DMS 273 treated with DMSO at 0.1 percent for 48 hours (cell line): Measurements from ENCODE around the gene RALY.

Source experiments
- DNase-seq: peaks from one replicate; lab custom pipeline; 2025; lab: John Stamatoyannopoulos, UW

Gene RALY

DNA sequence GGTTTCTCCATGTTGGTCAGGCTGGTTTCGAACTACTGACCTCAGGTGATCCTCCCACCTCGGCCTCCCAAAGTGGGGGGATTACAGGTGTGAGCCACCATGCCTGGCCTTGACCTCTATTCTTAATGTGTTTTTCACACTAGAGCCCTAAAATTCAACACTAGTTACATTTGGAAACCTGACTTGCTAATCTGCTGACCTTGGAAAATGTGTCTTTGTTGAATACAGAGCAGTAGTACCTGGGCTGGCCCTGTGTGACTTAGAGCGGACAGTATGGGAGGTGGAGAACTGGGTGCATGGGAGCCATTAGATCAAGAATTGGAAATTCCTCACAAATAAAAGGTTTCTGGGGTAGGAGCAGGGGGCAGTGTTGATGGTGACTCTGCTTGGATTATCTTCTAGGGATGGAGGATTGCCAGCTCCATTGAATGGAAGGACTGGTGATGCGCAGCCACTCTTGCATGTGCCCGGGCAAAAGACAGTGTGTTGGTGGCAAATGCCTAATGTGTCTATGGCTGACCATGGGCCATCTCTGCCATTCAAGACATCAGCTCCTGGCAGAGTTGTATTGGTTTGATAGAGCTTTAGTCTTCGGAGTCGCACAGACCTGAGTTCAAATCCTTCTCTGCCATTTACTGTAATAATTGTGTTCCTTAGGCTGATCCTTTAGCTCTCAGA lies 53.4 kb downstream of the RALY start:
- DNase-seq: no peak

DNA sequence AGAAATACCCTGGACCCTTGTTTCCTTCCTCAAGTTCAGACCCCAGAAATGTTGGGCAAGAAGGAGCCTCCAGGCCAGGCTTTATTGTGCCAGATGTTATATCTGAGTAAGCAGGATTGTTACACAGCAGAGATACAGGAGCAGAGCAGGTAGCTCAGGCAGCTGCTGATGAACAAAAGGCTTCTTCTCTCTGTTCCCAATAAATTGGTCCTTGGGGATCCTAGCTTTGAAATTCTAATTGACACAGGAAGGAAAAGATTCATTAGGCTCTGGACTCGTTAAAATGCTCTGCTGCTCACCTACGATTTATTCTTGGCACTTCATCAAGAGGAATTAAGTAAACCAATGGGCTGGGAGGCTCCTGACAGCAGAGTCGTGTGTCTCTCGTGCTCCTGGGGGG lies 54.2 kb downstream of the RALY start:
- no peak for DNase-seq

DNA sequence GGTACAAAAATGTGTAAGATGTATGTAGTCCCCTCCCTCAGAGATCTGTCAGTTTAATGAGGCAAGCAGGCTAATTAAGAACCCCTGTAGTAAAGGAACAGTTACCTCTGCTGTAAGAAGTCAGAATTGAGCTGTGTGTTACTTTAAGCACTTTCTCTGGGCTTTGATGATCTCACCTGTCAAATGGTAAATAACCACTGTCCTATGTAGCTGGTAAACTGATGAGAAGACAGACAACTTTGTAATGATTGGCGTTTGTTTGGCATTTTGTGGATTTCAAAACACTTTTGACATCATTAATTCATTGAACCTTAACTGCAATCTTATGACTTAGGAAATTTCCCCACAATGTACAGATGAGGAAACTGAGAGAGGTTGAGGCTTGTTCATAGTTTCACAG lies 55.7 kb downstream of the RALY start:
- no peak for DNase-seq

DNA sequence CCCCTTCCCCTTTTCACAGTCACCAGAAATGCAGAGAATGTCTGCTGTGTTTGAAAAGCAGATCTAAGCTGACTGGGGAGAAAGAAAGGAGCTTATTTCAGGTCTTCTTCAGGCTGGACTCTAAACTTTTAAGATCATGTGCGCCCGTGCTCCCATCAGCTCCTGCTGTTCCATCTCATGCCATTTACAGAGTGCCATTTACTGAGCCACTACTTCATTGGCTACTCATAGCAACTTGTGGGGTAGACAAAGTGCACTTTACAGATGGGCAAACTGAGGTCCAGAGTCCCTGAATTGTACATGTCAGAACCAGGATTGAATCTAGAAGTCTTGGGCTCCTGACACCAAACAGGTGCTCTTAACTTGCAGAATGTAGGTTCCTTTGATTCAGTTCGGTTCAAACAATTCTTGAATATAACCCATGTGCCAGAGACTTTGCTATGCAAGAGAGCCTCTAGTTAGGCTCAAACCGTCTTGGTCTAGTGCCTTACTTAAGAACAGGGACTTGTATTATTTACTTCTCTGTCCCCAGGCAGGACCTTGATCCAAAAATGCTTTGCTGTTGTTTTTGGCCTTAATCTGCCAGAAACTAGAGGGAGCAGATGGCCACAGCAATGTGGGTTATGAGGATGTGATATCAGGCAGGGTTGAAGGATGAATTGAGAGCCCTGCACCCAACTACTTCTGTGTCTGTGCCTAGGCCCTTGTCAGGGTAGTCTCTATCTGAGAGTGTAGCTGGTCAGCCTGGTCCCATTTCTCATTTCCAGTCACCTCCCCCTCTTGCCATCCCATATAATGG lies 56.4 kb downstream of the RALY start:
- no peak for DNase-seq

DNA sequence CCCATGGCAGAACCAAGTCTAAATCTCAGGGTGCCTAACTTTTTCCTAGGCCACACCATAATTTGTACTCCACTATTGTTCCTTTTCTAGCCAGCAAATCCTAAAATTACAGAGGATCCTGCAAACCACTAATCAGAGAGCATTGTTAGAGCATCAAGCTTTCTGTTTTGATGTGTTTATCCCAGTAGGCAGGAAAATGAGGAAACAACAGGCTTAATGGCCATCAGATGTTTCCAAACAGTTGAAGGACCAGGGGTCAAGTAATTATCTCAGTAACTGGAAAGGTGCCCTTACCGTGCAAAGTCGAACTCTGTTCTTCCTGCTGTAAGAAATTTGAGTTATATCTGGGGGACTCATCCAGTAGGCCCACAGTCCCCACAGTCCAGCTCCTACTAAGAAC lies 58.7 kb downstream of the RALY start:
- DNase-seq: no peak

DNA sequence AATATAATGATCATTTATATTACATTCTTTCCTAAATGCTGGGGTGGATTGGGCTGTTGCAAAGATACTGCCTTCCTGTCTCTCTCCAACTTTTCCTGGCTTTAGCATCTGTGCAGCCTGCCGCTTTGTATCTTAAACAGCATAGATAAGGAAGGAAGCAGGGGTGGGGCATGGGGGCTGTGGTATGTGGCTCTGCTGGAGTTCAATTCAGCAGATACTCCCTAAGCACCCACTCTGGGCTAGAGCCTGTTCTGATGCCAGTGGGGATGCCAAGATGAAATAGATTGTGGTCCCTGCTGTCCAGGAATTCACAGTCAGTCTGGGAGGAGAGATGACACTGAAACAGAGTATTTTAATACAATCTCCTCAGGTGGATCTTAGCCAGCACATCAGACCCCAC lies 61.6 kb downstream of the RALY start:
- no peak for DNase-seq

DNA sequence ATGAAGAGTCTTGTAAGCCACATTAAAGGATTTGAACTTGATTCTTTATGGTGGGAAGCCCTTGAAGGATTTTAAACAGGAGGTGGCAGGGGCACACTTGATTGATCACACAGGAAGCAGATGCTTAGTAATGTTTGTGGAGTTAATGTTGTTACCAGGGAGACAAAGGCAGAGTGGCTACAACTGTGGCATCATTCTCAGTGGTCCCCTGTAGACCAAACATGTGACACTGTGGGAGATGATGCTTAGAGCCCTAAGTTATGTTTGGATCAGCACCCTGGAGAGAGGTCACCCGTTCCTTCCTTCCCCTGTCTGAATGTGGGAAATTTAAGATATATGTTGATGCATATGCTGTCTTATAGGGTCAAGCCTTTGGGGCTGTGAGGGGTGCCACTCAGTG lies 65.1 kb downstream of the RALY start:
- DNase-seq: no peak

DNA sequence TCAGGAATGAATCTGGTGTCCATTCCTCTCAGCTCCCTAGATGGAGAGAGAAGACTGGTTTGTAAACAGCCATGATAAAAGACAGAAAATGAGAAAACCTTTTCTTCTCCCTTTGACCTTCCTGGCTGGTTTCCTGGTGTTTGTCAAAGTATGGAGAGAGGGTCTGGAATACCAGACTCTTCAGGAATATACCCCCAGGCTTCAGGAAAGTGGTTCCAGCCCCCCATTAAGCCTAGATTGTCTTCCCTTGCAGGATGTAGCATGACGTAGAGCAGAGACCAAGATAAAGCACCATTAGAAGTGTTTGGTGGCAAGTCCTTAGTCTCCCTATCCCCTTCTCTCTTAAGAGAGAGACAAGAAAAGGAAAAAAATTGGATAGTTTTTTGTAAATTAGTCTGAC lies 67.3 kb downstream of the RALY start:
- DNase-seq: no peak

DNA sequence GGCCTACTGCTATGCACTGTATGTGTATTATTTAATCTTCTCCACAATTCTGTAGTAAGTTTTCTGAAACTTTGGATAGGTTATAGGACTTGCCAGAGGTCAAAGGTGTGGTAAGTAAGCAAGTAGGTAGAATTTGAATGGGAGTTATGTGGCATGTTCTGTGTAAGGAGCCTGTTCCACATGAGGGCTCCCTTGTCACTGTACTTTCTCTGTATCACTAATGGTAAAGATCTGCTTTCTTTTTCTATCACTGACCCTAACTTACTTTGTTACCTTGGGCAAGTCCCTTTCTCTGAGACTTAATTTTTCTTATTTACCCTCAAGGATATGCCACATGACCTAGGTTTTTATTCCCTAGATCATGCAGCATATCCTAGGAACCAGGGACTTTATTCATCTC lies 68.0 kb downstream of the RALY start:
- DNase-seq: no peak

DNA sequence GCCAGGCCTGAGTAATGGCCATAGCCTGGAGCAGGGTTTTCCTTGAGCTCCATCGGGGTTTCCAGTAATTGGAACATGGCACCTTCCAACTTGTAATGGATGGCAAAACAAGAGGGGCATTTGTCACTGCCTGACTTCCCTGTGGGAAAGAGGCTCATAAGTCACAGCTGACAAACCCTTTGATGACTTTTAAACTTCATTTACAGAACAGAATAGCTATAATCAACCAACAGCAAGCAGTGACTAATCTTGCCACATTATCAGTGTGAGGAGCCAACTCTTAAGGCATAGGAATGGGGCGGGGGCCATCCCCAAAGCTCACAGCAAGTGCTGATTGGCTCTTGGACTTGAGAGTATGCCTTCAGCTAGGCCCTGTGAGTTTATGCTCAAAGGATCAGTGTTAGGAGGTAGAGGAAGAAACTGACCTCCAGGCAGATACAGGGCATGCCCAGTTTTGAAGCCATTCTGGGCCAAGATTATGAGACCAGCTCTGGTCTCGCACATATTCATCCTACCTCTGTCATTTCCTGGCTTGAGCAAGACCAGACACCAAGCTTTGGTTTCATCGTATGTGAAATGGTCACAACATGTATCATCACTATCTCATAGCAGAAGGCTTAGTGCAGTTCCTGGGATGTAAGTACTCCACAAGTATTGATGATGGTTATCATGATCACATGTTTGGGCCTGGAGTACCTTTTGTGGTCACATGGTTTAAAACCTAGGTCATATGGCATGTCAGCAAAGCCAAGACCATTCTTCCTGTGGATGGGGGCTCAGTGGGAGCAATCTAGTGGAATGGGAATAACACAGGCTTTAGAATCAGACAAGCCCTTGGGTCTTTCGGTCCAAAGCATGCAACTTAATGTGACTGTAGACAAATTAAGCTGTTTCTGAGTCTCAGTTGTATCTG lies 69.1 kb downstream of the RALY start:
- DNase-seq: no peak

DNA sequence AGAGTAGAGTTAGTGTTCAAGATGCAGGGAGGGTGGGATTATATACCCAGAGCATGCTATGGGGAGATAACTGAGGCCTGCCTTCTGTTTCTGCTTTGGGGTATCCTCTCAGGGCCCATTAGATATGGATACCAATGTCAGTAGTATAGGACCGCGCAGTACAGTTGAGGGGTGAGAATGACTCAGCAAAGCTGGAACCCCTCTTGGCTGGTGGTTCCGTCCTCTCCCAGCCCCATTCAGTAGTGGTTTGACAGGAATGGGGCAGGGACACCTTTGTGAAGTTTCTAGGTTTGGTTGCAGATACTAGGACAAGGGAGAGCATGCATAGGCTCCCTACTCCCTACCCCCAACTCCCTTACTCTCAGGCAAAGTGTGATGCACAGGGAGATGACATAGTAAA lies 70.6 kb downstream of the RALY start:
- DNase-seq: no peak

DNA sequence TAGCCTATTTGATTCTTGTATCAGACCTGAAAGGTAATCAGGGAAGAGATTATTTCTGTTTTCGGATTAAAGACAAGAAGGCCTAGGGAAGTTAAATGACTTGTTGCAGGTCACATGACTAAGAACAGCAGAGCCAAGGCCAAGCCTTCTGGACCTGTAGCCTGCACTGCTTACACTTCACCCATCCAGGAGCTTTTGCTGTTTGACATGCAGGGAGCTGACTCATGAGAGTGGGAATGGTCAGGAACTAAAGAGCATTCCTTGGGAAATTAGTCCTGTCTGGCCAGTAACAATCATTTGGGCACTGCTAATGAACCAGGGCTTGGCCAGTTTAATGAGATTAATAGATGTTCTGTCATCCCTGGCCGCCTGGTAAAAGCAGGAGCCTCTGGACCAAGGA lies 71.5 kb downstream of the RALY start:
- no peak for DNase-seq

DNA sequence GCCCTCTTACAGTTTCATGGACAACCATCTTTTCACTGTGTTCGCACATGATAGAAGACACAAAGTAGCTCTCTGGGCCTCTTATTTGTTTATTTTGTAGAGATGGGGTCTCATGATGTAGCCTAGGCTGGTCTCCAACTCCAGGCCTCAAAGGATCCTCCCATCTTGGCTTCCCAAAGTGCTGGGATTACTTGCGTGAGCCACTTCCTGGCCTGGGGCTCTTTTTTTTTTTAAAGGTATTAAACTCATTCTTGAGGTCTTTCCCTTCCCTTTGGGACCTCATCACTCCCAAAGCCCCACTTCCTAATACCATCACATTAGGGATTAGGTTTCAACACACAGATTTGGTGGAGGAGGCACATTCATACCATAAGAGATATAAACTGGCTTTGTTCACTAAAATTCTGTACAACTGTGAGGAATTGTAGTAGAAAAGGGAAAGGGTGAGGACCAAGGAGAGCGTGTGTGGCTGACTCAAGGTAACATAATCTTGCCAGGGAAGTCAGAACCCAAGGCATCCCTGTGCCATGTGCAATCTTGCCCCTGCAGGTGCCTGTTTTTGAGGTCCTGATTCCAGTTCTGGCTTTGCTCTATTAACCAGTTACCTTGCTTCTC lies 72.9 kb downstream of the RALY start:
- DNase-seq: no peak

DNA sequence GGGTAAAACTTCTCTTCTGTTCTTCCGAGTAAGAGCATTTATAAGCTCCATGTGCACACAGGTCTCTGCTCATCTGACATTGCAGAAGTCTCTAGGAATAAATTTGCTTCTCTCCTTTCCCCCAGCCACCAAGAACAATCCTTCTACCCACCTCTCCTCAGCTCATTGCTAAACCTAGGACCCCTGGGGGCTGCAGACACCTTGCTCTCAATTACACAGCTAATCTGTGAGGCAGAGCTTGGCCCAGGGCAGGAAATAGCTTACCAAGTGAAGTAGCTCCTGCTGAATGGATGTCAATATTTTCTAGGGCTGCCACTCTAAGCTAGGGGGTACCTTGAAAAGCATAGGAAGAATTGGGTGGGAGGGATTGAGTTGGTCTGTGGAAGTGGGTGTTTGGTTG lies 74.3 kb downstream of the RALY start:
- no peak for DNase-seq

DNA sequence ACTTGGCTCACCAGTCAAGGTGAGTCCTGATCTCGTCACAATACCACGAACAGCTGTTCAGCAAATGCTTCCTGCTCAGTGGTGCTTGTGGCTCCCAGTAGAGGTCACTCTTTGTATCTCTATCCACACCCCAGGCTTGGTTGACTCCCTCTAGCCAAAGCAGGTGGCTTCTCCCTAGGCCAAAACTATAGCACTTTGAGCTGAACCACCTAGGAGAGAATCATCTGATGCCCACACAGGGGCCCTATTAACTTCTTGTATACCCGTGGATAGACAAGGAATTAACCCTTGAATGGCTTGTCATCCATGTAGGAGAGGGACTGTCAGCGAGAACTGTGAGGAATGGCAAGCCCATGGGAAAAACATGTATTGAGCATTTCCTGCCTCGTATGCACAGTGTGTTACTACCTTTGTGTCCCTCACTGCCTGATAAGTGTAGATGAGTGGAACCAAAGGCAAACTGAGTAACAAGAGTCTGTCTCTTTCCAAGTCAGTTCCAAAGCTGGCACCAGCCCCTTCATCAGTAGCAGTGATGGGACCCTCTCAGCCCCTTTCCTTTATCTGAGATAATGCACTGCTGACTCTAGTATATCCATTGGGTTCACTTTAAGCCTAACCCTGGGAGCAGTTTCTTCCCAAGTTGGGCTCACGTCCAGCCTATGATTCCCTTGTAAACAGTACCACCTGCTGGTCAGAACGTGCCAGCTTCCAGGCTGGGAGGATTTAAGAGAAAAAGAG lies 75.8 kb downstream of the RALY start:
- peak; percentile 50 for DNase-seq

DNA sequence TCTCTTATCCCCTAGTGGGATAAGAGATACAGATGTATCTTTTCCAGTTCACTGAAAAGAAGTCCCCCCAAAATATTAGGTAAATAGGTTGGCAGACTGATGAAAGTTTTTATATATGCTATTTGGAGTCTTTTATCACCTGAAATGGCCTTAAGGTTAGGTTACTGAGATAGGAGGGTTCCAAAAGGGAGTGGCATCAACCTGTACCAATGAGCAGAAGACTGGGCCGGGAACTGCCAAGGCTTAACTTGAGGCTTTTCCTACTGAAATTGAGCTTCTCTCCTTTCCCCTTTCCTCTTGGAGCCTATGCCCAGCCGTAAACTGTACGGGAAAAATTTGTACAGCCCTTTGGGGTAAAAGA lies 76.3 kb downstream of the RALY start:
- DNase-seq: no peak

DNA sequence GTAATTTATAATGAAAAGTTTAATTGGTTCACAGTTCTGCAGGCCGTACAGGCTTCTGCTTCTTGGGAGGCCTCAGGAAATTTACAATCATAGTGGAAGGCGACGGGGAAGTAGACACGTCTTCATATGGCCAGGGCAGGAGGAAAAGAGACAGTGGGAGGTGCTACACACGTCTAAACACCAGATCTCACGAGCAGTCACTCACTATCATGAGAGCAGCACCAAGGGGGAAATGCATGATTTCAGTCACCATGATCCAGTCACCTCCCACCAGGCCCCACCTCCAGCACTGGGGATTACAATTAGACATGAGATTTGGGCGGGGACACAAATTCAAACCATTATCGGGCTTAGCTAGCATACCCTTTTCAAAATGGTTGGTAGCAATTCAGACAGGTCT lies 77.1 kb downstream of the RALY start:
- no peak for DNase-seq

DNA sequence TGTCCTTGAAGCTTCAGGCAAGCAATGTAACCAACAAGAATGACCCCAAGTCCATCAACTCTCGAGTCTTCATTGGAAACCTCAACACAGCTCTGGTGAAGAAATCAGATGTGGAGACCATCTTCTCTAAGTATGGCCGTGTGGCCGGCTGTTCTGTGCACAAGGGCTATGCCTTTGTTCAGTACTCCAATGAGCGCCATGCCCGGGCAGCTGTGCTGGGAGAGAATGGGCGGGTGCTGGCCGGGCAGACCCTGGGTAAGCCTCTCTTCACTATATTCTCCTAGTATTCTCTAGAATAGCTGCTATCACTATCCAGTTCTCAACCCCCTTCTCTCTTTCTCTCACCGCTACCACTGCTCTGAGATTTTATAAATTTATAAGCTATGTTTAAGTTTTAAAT lies 78.4 kb downstream of the RALY start:
- no peak for DNase-seq

DNA sequence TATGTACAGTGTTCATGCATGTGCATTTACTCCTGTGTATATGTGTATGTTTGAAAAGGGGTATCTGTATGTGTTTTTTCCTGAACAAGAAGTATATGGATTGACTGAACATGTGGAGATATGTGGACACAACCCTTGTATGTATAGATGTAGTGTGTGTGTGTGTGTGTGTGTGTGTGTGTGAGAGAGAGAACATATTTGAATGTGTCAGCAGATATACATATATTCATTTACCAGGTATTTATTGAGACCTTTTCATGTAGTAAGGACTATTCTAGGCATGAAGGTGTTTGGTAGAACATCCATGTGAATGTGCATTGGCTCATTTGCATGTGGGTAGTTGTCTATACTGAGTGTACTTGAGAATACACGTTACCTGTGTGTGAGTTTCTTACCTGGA lies 79.1 kb downstream of the RALY start:
- DNase-seq: no peak

DNA sequence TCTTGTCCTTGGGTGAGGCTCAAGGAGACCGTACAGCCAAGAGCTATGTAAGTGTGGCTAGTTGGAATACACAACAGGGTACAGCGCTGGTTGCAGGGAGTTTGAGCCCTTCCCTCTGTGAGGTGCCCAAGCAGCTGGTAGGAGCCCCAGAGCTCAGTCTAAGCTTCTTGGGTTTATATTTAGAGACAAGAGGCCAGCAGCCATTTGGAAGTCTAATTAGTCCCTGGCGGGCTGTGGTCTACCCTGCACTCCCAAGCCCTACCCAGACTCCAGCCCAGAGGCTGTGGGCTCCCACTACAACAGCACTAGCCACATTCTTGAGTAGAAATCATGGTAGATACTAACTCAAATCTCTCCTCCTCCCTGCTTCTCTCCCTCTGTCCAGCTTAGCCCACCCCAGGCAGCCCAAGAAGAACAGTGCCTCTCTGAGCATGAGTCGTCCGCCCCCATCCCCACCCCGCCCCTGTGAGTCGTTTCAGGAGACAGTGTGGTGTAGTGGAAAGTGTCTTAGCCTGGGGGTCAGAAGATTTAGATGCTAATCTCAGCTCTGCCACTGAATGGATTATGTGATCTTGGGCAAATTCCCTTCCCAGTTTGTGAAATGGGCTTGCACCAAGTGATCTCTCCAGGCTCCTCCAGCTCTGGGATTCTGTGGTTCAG lies 80.5 kb downstream of the RALY start:
- DNase-seq: no peak

DNA sequence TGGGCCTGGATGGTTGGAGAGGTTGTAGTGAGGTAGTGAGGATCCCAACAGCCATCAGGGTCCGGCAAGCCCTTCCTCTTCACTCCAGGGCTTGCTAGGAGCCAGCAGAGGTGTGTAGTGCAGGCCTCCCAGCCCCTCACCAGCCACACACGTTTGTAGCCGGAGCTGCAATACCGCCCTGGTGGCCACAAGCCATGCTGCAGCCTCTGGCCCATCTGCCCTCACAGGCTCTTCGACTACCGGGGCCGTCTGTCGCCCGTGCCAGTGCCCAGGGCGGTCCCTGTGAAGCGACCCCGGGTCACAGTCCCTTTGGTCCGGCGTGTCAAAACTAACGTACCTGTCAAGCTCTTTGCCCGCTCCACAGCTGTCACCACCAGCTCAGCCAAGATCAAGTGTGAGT lies 81.9 kb downstream of the RALY start:
- DNase-seq: no peak
